CD4-positive, CD25-positive, alpha-beta regulatory T cell (primary cell): ENCODE measurements around the gene C1orf116. TPM values are rescaled to one million over a fixed set of nuclear protein-coding genes. Genes with fewer than 3 reads are reported as not detected.

ENCODE experiments used
- polyA plus RNA-seq, 4 donors: library from polyadenylated mRNA; unstranded; fragments of 300-500 nt; fragmentation: Illumina TruSeq; gene quantifications; one replicate each; pipeline ENCODE4 v1.2.3, GENCODE V29; 2021
- total RNA-seq: library from RNA; stranded (reverse); gene quantifications from one replicate; pipeline ENCODE4 v1.2.3, GENCODE V29; 2022

The C1orf116 gene
- total and polyA plus RNA-seq, 5 donors from 2014 or later = 0.32 TPM; not detected in 4

Other genes starting within 250 kb of the C1orf116 start
- gene IL20, start 167.1 kb downstream of the C1orf116 start, total RNA-seq = not detected
- gene IL20, start 167.1 kb downstream of the C1orf116 start, polyA plus RNA-seq = not detected
- gene IL24, start 135.3 kb downstream of the C1orf116 start, total RNA-seq = not detected
- 10 to 100 TPM; 25.0 to 36.3 (median 29.6) TPM for gene IL24, start 135.3 kb downstream of the C1orf116 start, polyA plus RNA-seq
- gene FCMR, start 110.8 kb downstream of the C1orf116 start, total RNA-seq = 393 TPM
- gene FCMR, start 110.8 kb downstream of the C1orf116 start, polyA plus RNA-seq = 100 to 1,000 TPM; 888 to 986 (median 949) TPM
- gene PIGR, start 86.3 kb downstream of the C1orf116 start, total RNA-seq = not detected
- gene PIGR, start 86.3 kb downstream of the C1orf116 start, polyA plus RNA-seq = not detected
- gene FCAMR, start 62.3 kb downstream of the C1orf116 start, total RNA-seq = not detected
- not detected for gene FCAMR, start 62.3 kb downstream of the C1orf116 start, polyA plus RNA-seq
- 10.8 TPM for gene YOD1, start 18.5 kb upstream of the C1orf116 start, total RNA-seq
- 1 to 10 TPM in 2 of 4 donors, under 1 TPM in 2; 0.76 to 1.6 (median 1.0) TPM for gene YOD1, start 18.5 kb upstream of the C1orf116 start, polyA plus RNA-seq
- 1.1 TPM for gene PFKFB2, start 20.5 kb upstream of the C1orf116 start, total RNA-seq
- under 1 TPM in 3 of 4 donors, not detected in 1; 0.32 to 0.72 (median 0.46) TPM for gene PFKFB2, start 20.5 kb upstream of the C1orf116 start, polyA plus RNA-seq
- gene C4BPB, start 56.1 kb upstream of the C1orf116 start, total RNA-seq = 0.72 TPM
- not detected for gene C4BPB, start 56.1 kb upstream of the C1orf116 start, polyA plus RNA-seq
- gene C4BPA, start 71.5 kb upstream of the C1orf116 start, total RNA-seq = not detected
- gene C4BPA, start 71.5 kb upstream of the C1orf116 start, polyA plus RNA-seq = not detected